ENCODE results near the gene GSTO2.

GSTO2 gene

DNA sequence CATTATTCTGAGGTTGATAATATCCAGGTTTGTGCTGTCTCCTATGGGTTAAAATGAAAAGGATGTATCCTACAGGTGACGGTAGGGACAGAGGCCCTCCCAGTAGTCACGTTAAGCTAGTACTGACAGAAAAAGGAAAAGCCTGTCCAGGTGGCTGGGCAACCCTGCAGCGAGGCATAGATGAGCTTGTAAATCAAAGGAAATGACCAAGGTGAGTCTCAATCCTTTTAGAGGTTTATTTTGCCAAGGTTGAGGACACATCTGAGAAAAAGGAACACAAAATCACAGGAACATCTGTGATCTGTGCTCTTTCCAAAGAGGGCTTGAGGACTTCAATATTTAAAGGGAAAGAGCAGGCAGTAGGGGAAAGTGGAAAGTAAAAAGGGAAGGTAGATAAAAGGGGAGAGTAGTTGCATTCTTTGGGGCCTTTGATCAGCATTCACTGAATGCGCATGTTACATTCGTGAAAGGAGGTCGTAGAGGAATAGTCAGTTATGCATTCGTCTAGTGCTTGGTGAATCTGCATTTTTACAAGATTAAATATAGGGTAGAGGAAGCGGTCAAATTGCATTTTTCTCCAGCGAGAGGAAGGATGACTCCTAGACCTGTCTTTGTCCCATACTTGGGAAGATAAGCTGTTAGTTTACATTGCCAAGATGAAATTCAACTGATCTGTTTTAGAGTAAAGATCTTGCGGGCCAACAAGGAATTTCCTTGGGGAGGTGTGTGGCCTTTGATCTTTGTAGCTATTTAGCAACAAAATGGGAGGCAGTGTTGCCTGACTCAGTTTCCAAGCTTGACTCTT lies 15.2 kb upstream of the GSTO2 start:
- DNase-seq (ENCODE audit: low read depth in 2 of 2), result no peak

DNA sequence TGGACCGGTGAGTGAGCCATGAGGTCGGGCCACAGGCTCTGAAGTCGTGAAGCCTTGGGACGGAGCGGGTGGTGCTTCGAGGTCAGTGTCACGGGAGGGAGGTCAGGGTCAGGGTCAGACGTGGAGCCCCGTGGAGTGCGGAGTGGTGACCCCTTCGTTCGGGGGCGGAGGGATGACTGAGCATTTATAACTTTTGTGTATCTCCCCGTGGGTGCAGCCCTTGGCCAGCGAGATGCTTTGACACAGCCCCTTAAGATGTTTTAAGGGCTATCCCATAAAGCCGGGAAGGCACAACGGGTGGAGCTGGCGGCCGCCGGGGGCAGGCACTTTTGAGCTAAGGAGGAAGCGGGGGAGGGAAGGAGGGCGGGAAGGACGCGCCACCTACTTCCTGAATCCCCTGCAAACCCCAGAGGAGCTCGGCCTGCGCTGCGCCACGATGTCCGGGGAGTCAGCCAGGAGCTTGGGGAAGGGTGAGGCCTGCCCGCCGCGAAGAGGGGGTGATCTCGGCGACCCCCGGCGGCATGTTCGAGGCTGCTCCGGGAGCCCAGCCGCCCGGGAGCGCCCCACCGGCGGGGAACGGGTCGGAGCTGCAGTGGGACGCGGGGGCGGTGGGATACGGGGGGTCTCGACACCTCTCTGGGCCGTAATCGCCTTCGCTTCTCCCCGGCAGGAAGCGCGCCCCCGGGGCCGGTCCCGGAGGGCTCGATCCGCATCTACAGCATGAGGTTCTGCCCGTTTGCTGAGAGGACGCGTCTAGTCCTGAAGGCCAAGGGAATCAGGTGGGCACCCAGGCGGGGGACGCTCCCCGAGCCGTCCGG lies 14.3 kb upstream of the GSTO2 start, which contains the start of gene GSTO1:
Gene GSTO1, plus strand, starts transcription at position 400 of the 818 bp plus-strand sequence. Its CDS starts 37 bp downstream, at position 437.
- peak in 1 of 2 donors; percentile 24 for DNase-seq (ENCODE audit: low read depth in 2 of 2)

DNA sequence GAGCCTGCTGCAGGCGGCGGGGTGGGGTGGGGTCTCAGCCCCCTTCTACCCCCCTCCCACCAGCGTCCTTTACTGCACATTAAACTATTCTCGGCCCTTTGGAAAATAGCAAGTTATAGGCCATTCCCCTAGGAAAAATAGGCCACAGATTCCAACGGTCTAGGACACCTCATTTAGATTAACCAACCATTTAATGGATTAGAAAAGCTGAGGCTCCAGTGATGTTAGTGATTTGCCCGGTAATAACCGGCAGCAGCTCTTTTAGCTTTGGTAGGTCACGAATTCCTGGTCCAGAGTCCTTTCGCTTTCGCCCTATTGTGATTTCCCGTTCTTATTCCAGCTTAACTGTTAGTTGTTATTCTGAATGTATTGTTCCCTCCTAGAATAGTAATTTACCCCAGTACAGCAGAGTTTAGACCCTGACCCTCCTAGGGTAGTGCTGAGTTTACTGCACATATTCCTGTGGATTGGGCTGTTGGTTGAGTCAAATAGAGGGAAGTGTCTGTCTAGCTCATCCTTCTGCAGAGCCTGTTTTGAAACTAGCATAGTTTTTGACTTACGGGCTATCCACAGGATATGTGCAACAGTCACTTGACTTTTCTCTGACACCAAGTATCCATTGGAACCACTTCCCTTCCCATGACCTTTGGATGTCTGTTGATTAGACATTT lies 13.5 kb upstream of the GSTO2 start:
- no peak for DNase-seq (ENCODE audit: low read depth in 2 of 2)

DNA sequence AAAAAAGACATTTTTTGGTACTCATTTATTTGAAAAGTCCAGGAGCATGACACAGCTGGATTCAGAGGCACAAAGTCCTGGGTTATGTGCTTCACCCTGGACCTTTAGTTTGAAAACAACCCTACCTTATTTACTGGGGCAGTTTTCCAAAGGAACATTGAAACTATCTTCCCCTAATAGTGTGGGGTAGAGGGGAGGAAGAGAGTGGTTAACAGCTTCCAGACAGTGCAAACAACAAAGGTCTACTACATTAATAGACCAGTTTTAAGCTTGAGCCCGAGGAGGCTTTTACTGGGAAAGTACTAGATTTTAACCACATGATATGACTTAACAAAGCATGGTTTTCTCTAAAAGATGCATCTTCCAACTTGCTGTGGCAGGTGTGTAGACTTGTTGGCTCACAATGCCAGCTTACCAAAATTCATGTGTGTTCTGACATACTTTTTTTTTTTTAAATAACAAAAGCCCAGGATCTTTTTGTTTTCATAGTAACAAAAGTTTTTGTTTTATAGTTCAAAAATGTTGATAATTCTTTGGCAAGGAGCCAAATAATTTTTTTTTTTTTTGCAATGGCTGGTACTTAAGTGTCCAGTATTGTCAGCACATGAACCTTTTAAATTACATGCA lies 12.5 kb upstream of the GSTO2 start:
- no peak for DNase-seq (ENCODE audit: low read depth in 2 of 2)

DNA sequence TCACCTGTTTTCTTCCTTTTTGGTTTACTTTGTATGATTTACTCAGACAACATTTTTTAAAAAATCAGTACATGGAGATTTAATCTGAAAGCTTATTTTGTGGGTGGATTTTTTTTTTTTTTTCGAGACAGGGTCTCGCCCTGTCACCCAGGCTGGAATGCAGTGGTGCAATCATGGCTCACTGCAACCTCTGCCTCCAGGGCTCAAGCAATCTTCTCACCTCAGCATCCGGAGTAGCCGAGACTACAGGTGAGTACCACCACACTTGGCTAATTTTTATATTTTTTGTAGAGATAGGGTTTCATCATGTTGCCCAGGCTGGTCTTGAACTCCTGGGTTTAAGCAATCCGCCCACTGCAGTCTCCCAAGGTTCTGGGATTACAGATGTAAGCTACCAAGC lies 11.7 kb upstream of the GSTO2 start:
- DNase-seq (ENCODE audit: low read depth in 2 of 2), result no peak

DNA sequence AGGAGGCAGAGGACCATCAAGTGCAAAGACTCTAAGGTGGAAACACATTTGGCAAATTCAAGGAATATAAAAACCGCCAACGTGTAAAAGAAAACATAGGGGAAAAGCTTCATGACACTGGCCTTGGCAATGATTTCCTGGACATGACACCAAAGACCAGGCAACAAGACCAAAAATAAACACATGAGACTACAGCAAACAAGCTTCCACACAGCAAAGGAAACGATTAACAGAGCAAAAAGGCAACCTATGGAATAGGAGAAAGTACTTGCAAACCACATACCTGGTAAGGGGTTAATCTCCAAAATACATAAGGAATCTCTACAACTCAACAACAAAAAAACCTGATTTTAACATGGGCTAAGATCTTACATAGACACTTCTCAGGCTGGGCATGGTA lies 10.8 kb upstream of the GSTO2 start:
- DNase-seq (ENCODE audit: low read depth in 2 of 2), result no peak

DNA sequence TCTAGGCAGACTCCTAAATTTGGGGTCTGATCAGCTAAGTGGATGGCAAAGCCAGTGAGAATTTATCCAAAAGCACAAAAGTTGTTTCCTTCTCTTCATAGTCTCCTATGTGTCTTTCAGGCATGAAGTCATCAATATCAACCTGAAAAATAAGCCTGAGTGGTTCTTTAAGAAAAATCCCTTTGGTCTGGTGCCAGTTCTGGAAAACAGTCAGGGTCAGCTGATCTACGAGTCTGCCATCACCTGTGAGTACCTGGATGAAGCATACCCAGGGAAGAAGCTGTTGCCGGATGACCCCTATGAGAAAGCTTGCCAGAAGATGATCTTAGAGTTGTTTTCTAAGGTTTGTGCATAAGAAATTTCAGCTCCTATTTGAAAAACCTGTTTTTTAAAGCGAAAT lies 9.5 kb upstream of the GSTO2 start:
- no peak for DNase-seq (ENCODE audit: low read depth in 2 of 2)

DNA sequence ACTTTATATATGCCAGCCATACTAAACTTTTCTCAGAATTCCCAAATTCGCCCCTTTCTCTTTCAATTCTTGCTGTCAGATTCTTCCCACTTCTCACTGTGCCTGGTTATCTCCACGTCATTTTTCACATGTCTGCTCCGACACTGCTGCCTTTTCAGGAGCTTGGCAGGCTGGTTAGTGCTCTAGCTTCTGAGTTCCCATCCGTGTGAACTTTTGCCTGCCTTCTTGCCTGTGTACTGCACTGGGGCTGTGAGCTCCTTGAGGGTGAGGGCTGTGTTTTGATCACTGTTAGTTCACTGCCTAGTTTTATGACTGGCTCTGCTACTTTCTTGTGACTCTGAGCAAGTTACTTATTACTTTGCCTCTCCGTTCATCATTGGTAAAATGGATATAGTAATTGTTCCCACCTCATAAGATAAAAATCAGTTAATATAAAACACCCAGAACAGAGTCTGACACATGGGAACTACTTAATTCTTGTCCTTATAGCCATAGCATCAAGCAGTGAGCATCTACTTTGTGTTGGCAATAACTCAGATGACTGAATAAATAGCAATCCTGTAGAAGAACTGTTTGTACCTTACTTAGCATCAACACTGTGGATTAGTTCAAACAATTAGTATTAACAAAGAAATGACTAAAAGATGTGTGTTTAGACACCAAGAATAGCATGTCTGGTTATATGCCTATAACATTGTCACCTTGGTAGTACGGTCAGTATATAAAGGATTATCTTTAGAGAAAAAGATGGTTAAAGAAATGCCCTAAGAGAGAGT lies 8.8 kb upstream of the GSTO2 start:
- no peak for DNase-seq (ENCODE audit: low read depth in 2 of 2)

DNA sequence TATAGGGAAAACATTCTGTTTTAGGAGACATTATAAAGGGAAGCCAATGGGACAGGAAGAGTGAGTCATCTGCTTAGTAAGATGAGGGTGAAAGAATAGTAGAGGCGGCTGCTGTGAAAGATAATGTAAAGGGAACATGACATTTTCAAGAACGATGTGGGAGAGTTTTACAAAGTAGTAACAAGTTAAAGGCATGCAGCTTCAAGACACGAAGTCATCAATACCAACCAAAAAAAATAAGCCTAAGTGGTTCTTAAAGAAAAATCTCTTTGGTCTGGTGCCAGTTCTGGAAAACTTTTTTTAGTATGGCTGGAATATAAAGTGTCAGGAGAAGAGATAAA lies 8.2 kb upstream of the GSTO2 start:
- no peak for DNase-seq (ENCODE audit: low read depth in 2 of 2)

DNA sequence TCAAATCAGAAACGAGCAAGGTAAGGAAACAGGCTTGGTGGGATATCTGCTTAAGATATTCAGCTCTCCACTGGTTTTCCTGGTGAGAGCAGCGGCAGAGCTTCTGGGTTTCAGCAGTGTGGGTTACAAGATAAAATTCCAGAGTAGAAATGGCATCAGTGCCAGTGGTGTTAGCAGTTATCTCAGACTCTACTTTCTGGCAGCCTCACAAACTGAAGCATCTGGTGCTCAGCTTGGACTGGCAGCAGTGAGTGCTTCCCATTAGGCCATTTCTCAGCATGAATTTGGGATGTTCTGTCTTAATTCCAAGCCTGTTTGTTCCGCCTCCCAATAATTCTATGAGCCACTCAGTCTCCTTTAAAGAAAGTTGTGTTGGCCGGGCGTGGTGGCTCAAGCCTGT lies 6.9 kb upstream of the GSTO2 start:
- DNase-seq (ENCODE audit: low read depth in 2 of 2), result no peak

DNA sequence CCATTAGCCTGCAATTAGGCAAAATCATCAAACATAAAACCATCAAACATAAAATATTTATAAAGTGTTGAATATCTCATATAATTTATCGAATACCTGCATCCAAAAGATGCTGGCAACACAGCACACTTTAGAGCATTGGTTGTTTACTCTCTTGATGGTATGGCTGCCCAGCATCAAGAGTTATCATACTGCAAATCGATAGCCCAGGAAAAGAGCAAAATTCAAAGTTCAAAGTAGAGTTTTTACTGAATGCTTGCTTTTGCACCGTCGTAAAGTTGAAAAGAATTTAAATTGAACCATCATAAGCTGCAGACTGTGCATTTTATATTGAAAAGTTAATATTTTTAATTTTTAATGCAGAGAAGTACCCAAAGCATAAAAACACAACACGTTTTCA lies 4.2 kb upstream of the GSTO2 start:
- no peak for DNase-seq (ENCODE audit: low read depth in 2 of 2)

DNA sequence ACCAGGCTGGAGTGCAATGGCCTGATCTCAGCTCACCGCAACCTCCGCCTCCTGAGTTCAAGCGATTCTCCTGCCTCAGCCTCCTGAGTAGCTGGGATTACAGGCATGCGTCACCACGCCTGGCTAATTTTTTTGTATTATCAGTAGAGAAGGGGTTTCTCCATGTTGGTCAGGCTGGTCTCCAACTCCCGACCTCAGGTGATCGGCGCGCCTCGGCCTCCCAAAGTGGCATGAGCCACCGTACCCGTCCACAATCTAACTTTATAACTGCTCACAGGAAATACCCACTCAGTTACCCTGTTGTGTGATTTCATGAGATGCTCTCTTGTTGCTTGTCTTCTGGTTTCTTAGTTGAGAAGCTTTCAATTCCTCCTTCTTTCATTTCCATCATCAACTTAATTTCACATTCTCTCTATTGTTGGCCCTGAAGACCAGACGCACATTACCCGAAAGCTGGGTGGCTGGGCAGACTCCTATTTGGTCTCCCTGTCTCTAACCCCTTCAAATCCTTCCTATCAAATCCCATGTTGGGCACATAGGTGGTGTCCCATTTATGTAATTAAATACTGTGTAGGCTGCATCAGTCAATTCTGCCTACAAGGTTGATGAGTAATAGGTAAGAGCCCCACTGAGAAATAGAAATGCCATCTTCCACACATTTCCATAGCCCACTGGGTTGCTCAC lies 1.1 kb upstream of the GSTO2 start:
- no peak for DNase-seq (ENCODE audit: low read depth in 2 of 2)

DNA sequence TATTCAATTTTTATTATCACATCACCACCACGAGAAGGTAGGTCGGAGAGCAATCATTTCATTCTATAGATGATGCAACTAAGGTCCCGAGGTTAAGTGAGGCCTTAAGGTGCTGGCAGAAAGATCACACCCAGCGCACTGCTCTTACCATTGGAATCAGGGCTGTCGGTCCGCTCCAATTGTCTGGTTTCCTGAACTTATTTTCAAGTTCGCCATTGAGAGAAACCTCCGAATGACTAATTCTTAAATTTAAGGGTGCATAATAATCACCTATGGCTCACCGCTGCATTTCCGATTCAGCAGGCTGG lies 625 bp upstream of the GSTO2 start:
- no peak for DNase-seq (ENCODE audit: low read depth in 2 of 2)

DNA sequence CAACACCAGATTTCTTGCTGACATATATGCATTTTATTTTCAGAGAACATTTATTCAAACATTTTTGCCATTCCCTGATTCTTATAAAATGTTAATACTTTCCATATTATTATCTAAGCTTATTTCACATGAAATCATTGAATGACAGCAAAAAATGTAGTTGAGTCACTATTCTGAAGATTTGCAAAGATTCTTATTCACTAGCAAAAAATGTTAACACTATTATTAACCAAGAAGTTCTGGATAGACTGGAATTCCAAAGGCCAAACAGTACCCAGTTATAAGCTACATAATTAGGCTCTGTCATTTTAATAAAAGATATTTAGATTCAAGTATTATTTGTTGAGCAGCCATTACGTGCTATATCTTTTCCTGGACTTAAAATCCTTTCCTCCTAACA lies 4.3 kb downstream of the GSTO2 start:
- DNase-seq (ENCODE audit: low read depth in 2 of 2), result no peak

DNA sequence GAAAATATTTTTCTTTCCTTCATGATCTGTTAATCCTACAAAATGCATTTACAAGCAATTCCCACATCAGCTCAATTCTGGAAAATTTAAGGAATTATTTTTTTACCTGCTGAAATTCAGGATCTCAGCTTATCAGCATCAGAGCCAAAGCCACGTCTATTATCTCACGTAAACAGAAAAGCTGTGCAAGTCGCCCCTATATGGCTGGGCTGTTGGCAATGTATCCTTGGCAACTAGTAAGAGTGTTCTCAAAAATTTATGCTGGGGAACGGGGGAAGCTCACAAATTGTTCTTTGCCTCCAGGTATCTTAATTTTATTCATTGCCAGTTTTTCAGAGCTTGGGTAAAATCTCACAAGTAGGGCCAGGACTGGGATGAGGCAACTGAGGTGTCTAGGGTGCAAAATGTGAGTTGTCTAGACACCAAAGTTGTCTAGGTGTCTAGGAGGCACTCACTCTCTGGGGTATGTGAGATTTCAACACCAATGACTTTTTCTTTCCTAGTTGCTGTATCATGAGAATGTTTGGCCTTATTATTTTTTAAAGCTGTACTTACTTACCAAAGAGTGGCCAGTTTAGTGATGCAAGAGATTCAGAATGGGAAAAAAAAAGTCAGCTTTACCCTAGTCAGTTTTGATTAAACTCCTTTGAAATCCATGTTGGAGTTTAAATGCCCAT lies 5.1 kb downstream of the GSTO2 start:
- DNase-seq (ENCODE audit: low read depth in 2 of 2), result no peak

DNA sequence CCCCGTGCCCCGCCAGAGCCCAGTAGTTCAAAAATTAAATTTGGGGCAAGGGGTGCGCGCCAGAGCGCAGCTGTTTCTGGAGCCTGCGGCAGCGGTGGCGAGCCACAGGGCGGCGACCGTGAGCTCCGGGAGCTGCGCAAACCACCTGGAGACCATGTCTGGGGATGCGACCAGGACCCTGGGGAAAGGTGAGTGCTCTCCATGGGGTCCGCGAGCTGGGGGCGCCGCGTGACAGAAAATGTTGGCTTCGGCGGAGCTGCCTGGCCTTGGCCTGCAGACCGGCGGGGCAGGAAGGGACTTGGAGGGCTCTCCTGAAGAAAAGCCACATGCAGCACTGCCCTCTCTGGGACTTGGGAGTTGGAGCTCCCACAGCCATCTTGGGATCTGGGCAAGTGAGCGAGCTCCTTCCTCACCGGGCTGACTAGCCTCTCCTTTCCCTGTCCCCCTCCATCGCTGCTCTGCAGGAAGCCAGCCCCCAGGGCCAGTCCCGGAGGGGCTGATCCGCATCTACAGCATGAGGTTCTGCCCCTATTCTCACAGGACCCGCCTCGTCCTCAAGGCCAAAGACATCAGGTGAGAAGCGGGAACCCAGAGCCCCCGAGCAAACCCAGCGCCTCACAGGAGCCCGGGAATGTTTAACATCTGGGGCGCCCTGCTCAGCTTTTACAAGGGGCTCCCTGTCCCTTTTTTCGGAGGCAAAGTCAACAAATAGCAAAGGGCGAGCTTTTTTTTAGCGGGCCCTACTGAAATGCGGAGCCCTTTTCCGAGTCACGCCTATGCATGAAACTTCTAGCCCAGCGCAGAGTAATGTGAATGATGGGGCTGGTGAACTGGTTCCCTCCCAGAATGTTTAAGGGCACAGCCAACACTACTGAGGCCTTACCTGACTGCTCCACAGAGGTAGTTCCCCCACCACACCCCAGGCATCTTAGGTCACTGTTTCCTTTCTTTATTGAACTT lies 6.1 kb downstream of the GSTO2 start:
- DNase-seq (ENCODE audit: low read depth in 2 of 2), result no peak

DNA sequence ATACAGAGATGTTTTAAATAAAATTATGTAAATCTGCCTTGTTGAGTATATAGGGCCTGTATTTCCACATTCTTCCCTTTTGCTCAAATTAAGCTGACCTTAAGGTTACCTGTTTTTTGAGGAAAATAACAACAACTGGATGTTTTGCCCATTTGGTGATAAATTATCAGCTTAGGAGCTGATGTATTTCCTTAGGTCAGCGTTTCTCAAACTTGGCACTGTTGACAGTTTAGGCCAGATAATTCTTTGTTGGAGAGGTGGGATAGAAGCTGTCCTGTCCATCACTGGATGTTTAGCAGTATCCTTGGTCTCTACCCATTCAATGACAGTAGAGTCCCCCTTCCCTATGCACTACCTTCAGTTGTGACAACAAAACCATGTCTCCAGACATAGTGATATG lies 7.2 kb downstream of the GSTO2 start:
- no peak for DNase-seq (ENCODE audit: low read depth in 2 of 2)

DNA sequence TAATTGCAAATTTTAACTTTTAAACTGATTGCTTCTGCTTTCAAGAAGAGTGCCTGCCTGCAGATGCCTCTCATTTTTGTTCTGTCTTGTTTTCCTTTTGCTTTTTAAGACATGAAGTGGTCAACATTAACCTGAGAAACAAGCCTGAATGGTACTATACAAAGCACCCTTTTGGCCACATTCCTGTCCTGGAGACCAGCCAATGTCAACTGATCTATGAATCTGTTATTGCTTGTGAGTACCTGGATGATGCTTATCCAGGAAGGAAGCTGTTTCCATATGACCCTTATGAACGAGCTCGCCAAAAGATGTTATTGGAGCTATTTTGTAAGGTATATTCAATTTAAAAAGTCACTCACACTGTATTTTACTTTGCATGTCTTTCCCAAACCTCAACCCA lies 8.8 kb downstream of the GSTO2 start:
- no peak for DNase-seq (ENCODE audit: low read depth in 2 of 2)

DNA sequence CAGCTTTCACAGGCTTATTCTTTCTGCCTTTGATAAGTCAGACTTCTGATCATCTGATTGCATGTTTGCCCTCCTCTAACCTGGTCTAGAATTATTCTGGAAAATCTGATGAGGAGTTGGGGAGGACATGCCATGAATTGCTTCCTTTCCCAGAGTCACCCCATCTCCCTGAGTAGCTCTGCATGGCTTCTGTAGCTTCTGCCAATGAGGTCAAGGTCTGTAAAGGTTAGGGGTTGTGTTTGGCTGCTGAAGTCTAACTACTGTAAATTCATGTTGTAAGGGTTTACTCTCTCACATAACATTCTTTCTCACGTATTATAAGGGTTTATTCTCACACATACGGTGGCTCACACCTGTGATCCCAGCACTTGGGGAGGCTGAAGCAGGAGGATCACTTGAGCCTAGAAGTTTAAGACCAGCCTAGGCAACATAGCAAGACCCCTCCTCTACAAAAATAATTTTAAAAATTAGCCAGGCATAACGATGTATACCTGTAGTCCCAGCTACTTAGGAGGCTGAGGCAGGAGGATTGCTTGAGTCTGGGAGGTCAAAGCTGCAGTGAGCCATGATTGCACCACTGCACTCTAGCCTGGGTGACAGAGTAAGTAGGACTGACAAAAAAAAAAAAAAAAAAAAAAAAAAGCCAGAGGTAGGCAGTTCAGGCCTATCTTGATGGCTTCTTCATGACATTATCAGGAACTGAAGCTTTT lies 10.7 kb downstream of the GSTO2 start:
- no peak for DNase-seq (ENCODE audit: low read depth in 2 of 2)

Data from stimulated activated CD8-positive, alpha-beta memory T cell treated with anti-CD3 and anti-CD28 coated beads, Interleukin-7, amount 100 ng/mL, for 1 hour (primary cell).